Neuronal stem cell (in vitro differentiated cells): ENCODE measurements around the gene BOC.

Source experiments
- DNase-seq: peaks from one replicate; pipeline ENCODE4 v3.0.0-alpha.2; 2013; ENCODE audit warnings: low spot score
- H2AFZ ChIP-seq: one replicate; pipeline ENCODE4 v1.6.1; 2013; ENCODE audit warnings: mild to moderate bottlenecking, low read length, inconsistent platforms
- H2AK5ac ChIP-seq: 2 replicates; pipeline ENCODE4 v1.6.1; 2013; ENCODE audit warnings: low read depth, mild to moderate bottlenecking, inconsistent platforms, low read length, moderate library complexity, mixed read lengths
- H2BK120ac ChIP-seq: 2 replicates; pipeline ENCODE4 v1.6.1; 2013; ENCODE audit warnings: low read depth, mild to moderate bottlenecking, inconsistent platforms, low read length, moderate library complexity, mixed read lengths
- H2BK12ac ChIP-seq: one replicate; pipeline ENCODE4 v1.6.1; 2013; ENCODE audit warnings: low read length, inconsistent platforms
- H2BK15ac ChIP-seq: 2 replicates; pipeline ENCODE4 v1.6.1; 2013; ENCODE audit warnings: mild to moderate bottlenecking, low read length, inconsistent platforms, mixed read lengths
- H2BK5ac ChIP-seq: one replicate; pipeline ENCODE4 v1.6.1; 2013; ENCODE audit warnings: inconsistent platforms, mild to moderate bottlenecking, low read length, moderate library complexity
- H3K14ac ChIP-seq: one replicate; pipeline ENCODE4 v1.6.1; 2013; ENCODE audit warnings: low read length, inconsistent platforms
- H3K18ac ChIP-seq: 2 replicates; pipeline ENCODE4 v1.6.1; 2013; ENCODE audit warnings: low read length, inconsistent platforms
- H3K23ac ChIP-seq: 2 replicates; pipeline ENCODE4 v1.6.1; 2013; ENCODE audit warnings: low read depth, mild to moderate bottlenecking, mixed read lengths, low read length, inconsistent platforms; ENCODE audit not compliant: poor library complexity
- H3K27ac ChIP-seq: replicated peaks from 3 replicates; pipeline ENCODE4 v1.5.1; 2013; ENCODE audit warnings: low read length, inconsistent platforms
- H3K27me3 ChIP-seq, 3 experiments: 2 replicates each; pipeline ENCODE4 v1.6.1; 2013; ENCODE audit warnings: low read length in 3 of 3, mild to moderate bottlenecking in 2 of 3, inconsistent platforms in 1 of 3, low read depth in 1 of 3, mixed read lengths in 1 of 3, moderate library complexity in 1 of 3; ENCODE audit not compliant: control insufficient read depth in 3 of 3, insufficient read depth in 3 of 3
- H3K36me3 ChIP-seq, 2 donors: replicated peaks in 1 of 2; 2 replicates each; pipeline ENCODE4 v1.6.1; 2013; ENCODE audit warnings: low read length in 2 of 2; ENCODE audit not compliant: control insufficient read depth in 2 of 2, insufficient read depth in 2 of 2
- H3K4ac ChIP-seq: 2 replicates; pipeline ENCODE4 v1.6.1; 2013; ENCODE audit warnings: inconsistent platforms, mild to moderate bottlenecking, low read length, moderate library complexity
- H3K4me1 ChIP-seq, 2 donors: 1 replicate in 1 of 2; 2 replicates in 1 of 2; pipeline ENCODE4 v1.6.1; 2013; ENCODE audit warnings: low read length in 2 of 2, low read depth in 1 of 2; ENCODE audit not compliant: control insufficient read depth in 2 of 2, insufficient read depth in 1 of 2
- H3K4me2 ChIP-seq: one replicate; pipeline ENCODE4 v1.6.1; 2013; ENCODE audit warnings: mild to moderate bottlenecking, low read length, inconsistent platforms; ENCODE audit not compliant: insufficient read depth, poor library complexity, severe bottlenecking
- H3K4me3 ChIP-seq, 2 donors: 2 replicates each; pipeline ENCODE4 v1.5.1; 2013; ENCODE audit warnings: low read length in 2 of 2, mild to moderate bottlenecking in 2 of 2, inconsistent platforms in 1 of 2, moderate library complexity in 1 of 2
- H3K79me1 ChIP-seq: one replicate; pipeline ENCODE4 v1.6.1; 2013; ENCODE audit warnings: low read depth, mild to moderate bottlenecking, inconsistent platforms, low read length, moderate library complexity
- H3K9ac ChIP-seq: one replicate; pipeline ENCODE4 v1.6.1; 2013; ENCODE audit warnings: mild to moderate bottlenecking, low read depth, low read length, inconsistent platforms; ENCODE audit not compliant: poor library complexity
- H3K9me3 ChIP-seq, 2 donors: replicated peaks in 1 of 2; 2 replicates each; pipeline versions ENCODE3 to v1.6.1; 2013; ENCODE audit warnings: low read length in 2 of 2, mild to moderate bottlenecking in 2 of 2, inconsistent platforms in 1 of 2, low read depth in 1 of 2, mixed read lengths in 1 of 2, moderate library complexity in 1 of 2; ENCODE audit not compliant: control insufficient read depth in 2 of 2, insufficient read depth in 1 of 2
- H4K8ac ChIP-seq: one replicate; pipeline ENCODE4 v1.6.1; 2013; ENCODE audit warnings: low read depth, mild to moderate bottlenecking, inconsistent platforms, low read length, moderate library complexity
- H4K91ac ChIP-seq: one replicate; pipeline ENCODE4 v1.6.1; 2013; ENCODE audit warnings: low read length, low read depth, mild to moderate bottlenecking, inconsistent platforms; ENCODE audit not compliant: poor library complexity
- WGBS, 2 donors: extraction: QIAGEN DNeasy Blood & Tissue Kit; methylation state at CpG; one replicate each; pipeline ENCODE4 v1.1.7; 2013; ENCODE audit warnings: missing lambda C conversion rate in 2 of 2, mixed read lengths in 1 of 2; ENCODE audit not compliant: insufficient read length in 2 of 2, insufficient replicate concordance in 1 of 2; ENCODE audit errors: extremely low coverage in 2 of 2; 5-methylcytosine and 5-hydroxymethylcytosine counted together

The BOC gene

GRCh38 chr3:113213896-113214587 lies 2.7 kb downstream of the BOC start:
- H3K18ac ChIP-seq = no peak overlapping the region
- H3K79me1 ChIP-seq = peaks cover 9% of the 10 kb centered on the region
- DNase-seq = no peak
- H3K9me3 ChIP-seq = no peaks in the 10 kb centered on the region
- no peak overlapping the region for H2AK5ac ChIP-seq
- H3K4ac ChIP-seq = no peak overlapping the region
- no peak overlapping the region for H4K8ac ChIP-seq
- no CpG with 5 or more reads among the region's 7 CpGs for WGBS, 2 donors
- H3K27me3 ChIP-seq = no peaks in the 10 kb centered on the region
- no peak overlapping the region for H3K9ac ChIP-seq
- no peak overlapping the region for H4K91ac ChIP-seq
- H3K4me1 ChIP-seq = peaks cover 15 to 21% of the 10 kb centered on the region in 2 donors
- H2BK15ac ChIP-seq = no peak overlapping the region
- H3K4me2 ChIP-seq = peak overlapping the region; percentile 83
- H3K27ac ChIP-seq = no peak overlapping the region
- H3K23ac ChIP-seq = no peak overlapping the region
- H2BK12ac ChIP-seq = no peak overlapping the region
- no peak overlapping the region for H3K14ac ChIP-seq
- peaks cover 24 to 46% of the 10 kb centered on the region in 2 donors for H3K36me3 ChIP-seq
- H3K4me3 ChIP-seq = peak overlapping the region in 1 of 2 donors; percentile 61
- H2BK5ac ChIP-seq = no peak overlapping the region
- H2AFZ ChIP-seq = no peak overlapping the region
- no peak overlapping the region for H2BK120ac ChIP-seq

GRCh38 chr3:113214917-113215595 lies 3.7 kb downstream of the BOC start:
- Histone ChIP-seq H3K27ac (no peak overlapping the region), H2AK5ac (no peak overlapping the region)
- no peak for DNase-seq

GRCh38 chr3:113216393-113216792 lies 5.0 kb downstream of the BOC start:
- Histone ChIP-seq H3K4ac (no peak overlapping the region), H3K14ac (no peak overlapping the region), H3K9ac (no peak overlapping the region), H3K23ac (no peak overlapping the region), H3K9me3 (no peaks in the 10 kb centered on the region), H2BK15ac (no peak overlapping the region), H4K91ac (no peak overlapping the region), H2AFZ (no peak overlapping the region), H2BK5ac (no peak overlapping the region), H3K79me1 (peaks cover 9% of the 10 kb centered on the region), H2BK12ac (no peak overlapping the region), H2BK120ac (no peak overlapping the region), H3K4me1 (peaks cover 14 to 15% of the 10 kb centered on the region in 2 donors), H3K27ac (no peak overlapping the region), H3K4me2 (no peak overlapping the region), H3K18ac (no peak overlapping the region), H4K8ac (no peak overlapping the region), H3K4me3 (no peak overlapping the region), H3K36me3 (peaks cover 28 to 70% of the 10 kb centered on the region in 2 donors), H2AK5ac (no peak overlapping the region), H3K27me3 (no peaks in the 10 kb centered on the region)
- no CpG with 5 or more reads among the region's 5 CpGs for WGBS, 2 donors
- DNase-seq = no peak

More at GRCh38 chr3:113214917-113215595, 3.7 kb downstream of the BOC start:
- Histone ChIP-seq H3K23ac (no peak overlapping the region), H3K18ac (no peak overlapping the region), H2BK15ac (no peak overlapping the region), H3K27me3 (no peaks in the 10 kb centered on the region), H3K4ac (no peak overlapping the region), H2BK120ac (no peak overlapping the region), H4K8ac (no peak overlapping the region), H2AFZ (no peak overlapping the region), H2BK5ac (no peak overlapping the region), H4K91ac (no peak overlapping the region), H3K14ac (no peak overlapping the region), H3K9ac (no peak overlapping the region), H3K36me3 (peaks cover 26 to 57% of the 10 kb centered on the region in 2 donors), H3K4me1 (peaks cover 15 to 21% of the 10 kb centered on the region in 2 donors), H3K4me3 (no peak overlapping the region), H2BK12ac (no peak overlapping the region), H3K4me2 (no peak overlapping the region), H3K79me1 (peaks cover 9% of the 10 kb centered on the region), H3K9me3 (no peaks in the 10 kb centered on the region)
- no CpG with 5 or more reads among the region's 2 CpGs for WGBS, 2 donors

GRCh38 chr3:113218011-113218680 lies 6.8 kb downstream of the BOC start:
- H2BK15ac ChIP-seq = no peak overlapping the region
- H3K36me3 ChIP-seq = peaks cover 28 to 88% of the 10 kb centered on the region in 2 donors
- H3K4me2 ChIP-seq = no peak overlapping the region
- no peak overlapping the region for H3K23ac ChIP-seq
- no peak overlapping the region for H2BK12ac ChIP-seq
- no peaks in the 10 kb centered on the region for H3K27me3 ChIP-seq
- no peak overlapping the region for H2BK120ac ChIP-seq
- no peaks in the 10 kb centered on the region for H3K9me3 ChIP-seq
- H3K4ac ChIP-seq = no peak overlapping the region
- no peak for DNase-seq
- H3K18ac ChIP-seq = no peak overlapping the region
- WGBS, 2 donors = no CpG with 5 or more reads among the region's 10 CpGs
- no peak overlapping the region for H2AFZ ChIP-seq
- H3K9ac ChIP-seq = no peak overlapping the region
- H2AK5ac ChIP-seq = no peak overlapping the region
- H3K14ac ChIP-seq = no peak overlapping the region
- no peak overlapping the region for H4K91ac ChIP-seq
- H3K79me1 ChIP-seq = peaks cover 6% of the 10 kb centered on the region
- no peak overlapping the region for H3K27ac ChIP-seq
- no peak overlapping the region for H2BK5ac ChIP-seq
- no peak overlapping the region for H3K4me3 ChIP-seq
- H4K8ac ChIP-seq = no peak overlapping the region
- peaks cover 22 to 29% of the 10 kb centered on the region in 2 donors for H3K4me1 ChIP-seq
